DLD1 (cell line): ENCODE measurements around the gene UPK3B.
"Not testable (repeated sequence)": the region's sequence is repeated elsewhere in the genome, so short reads cannot be mapped to it uniquely, and the experiment has no call there.

Source experiments
- in situ Hi-C: cut with HindIII; loops from 2 replicates; pipeline ENCODE4 v1.10.0; 2017; ENCODE audit warnings: low sequenced_read_pairs

Gene UPK3B

DNA sequence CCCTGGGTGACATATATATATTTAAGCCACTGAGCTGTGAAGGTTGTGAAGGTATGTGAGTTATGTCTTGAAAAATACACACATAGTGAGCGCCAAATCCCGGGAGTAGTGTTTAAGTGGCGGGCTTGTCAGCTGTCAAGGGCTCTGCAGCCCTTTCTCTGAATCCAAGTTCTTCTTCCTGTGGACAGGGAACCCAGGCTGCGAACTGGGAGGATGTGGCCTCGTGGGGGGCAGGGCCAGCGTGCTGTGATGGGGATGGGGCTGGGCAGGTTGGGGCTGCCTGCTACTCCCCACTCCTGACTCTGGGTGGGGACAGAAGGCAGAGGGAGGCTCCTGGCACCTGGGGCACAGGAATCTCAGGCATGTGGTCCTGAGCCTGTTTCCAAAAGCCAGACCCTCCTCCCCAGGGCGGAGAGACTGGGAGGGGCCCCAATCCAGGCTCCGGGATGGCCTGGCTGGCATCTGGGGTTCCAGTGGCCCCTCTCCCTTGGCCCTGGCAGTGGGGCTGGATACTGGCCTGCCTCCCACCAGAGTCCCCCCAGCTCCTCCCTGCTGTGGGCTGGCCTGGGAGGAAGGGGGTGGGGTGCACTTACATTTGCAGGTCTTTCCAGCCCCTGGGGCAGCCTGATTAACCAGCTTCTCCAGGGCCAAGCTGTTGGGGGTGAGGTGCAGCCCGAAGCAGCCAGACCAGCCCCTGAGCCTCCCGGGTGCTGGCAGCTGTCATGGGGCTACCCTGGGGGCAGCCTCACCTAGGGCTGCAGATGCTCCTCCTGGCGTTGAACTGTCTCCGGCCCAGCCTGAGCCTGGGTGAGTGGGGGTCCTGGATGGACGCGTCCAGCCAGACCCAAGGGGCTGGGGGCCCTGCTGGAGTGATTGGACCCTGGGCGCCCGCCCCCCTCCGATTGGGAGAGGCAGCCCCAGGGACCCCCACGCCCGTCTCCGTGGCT, at the start of gene UPK3B:
Gene UPK3B, plus strand, starts transcription at position 622 of the 947 bp plus-strand sequence. Its CDS starts 101 bp downstream, at position 723.
- in situ Hi-C loops = no loop called here

DNA sequence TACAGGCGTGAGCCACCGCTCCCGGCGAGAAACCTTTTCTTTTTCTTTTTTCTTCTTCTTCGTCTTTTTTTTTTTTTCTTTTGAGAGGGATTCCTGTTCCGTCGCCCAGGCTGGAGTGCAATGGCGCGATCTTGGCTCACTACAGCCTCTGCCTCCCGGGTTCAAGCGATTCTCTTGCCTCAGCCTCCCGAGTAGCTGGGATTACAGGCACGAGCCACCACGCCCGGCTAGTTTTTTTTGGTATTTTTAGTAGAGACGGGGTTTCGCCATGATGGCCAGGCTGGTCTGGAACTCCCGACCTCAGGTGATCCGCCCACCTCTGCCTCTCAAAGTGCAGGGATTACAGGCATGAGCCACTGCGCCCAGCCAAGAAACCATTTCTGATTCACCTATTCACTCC, 49.6 kb upstream of the UPK3B start:
- in situ Hi-C loops = not testable (repeated sequence)

DNA sequence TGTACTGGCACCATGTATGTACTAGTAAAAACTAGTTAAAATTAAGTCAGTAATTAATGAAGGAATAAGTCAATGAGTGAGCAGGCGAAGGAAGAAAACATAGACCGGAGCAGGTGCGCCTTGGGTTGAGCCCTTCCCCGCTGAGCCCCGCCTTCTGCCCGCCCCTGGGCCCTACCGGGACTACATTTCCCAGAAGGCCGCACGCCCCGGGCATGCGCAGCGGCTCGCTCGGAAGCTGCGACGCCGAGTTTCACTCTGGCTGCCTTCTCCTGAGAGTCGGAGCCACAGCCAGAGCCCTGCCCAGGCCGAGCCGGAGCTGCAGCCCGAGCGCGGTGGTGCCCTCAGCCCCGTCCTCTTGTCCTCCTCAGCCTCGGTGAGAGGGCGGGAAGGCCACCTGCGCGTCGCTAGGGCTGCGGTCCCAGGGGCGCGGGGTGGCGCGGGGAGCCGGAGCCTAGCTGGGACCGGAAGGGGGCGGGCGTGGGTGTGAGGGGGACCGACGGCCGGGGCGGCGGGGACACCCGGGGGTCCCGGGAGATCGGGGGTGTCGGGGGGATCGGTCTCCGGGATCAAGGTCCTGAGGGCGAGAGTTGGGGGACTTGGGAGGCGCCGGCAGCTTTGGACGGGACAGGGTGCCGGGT, 48.8 kb upstream of the UPK3B start, which contains the start of gene DTX2:
Gene DTX2, plus strand, starts transcription at position 246 of the 638 bp plus-strand sequence. CDS start 18,801 bp downstream, outside the sequence.
- in situ Hi-C loops = not testable (repeated sequence)

DNA sequence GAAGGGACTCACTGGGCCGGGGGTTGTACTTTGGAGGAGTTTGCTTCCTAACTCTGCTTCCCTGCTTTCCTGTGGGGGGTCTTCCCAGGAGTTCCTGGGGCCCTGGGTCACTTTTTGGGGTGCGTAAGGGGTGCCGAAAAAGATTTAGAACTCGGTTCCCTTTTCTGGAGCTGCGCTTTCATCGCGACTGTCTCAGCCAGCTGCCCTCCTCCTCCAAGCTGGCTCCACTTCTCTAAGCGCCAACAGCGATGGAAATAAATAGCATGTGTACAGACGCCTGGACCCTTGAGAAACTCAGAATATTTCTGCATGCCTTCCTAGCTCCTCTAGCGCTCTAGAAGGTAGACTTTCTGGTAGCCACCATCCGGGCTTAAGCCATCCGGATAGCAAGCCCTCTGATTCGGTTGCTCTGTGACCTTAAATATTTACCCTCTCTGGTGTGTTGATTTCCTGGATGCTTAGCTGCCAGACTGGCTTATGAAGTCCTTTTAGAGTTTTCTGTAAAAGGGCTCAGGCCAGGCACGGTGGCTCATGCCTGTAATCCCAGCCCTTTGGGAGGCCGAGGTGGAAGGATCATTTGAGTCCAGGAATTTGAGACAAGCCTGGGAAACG, 48.0 kb upstream of the UPK3B start:
- in situ Hi-C loops = not testable (repeated sequence)

DNA sequence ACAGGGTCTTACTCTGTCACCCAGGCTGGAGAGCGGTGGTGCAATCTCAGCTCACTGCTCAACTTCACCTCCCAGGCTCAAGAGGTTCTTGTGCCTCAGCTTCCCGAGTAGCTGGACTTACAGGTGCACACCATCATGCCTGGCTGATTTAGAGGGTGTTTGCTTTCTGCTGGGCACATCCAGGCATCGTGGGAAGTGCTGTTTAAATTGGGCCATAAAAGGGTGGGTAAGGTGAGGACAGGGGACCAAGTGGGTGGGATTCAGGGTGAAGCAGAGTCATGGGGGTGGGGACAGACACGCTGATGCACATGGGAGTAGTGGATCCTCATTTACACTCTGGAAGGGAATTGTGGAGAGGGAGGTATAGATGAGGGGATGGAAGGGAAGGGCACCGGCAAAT, 45.4 kb upstream of the UPK3B start:
- in situ Hi-C loops = not testable (repeated sequence)

DNA sequence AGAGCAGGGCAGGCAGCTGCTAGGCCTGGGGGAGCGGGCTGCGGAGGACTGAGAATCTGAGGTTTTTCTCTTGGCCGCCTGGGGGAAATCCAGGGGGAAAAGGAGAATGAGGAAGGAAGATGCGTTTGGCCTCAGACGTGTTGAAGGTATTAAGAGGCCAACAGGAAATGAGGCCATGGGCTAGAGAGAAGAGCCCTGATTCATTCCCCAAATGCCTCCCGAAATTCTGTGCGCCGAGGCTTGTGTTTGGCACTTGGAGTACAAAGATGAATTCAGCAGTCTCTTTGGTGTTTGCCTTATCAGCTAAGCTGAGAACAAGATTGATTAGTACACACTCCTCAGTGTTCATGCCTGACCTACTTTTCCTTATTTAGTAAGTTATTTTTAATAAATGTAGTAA, 44.4 kb upstream of the UPK3B start:
- in situ Hi-C loops = not testable (repeated sequence)

DNA sequence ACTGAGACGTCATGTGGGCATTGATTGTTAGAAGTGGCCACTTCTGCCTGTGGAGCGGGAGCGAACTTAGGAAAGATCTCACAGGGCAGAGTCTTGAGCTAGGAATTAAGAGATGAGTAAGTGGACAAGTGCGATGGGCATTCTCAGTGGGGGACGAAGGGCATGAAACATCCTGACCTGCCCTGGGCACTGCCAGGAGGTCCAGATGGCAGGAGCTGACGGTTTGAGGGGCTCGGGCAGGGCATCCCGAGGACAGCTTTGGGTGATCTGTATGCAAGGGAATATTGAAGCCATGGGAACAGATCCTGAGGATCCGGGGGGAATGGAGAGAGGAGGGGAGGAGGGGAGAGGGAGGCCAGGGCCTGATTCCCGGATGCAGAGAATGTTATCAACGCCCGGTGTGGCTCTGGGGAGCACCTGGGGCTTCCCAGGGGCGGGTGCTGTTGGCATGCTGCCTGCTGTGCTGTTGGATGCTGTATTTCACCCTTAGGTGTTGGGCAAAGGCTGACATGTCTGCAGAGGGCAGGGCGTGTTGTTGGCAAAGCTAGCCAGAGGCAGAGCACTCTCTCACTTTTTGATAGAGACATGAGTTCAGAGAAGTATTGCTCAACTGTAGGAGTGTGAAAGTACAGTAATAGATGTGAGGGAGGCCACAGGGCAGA, 42.5 kb upstream of the UPK3B start:
- in situ Hi-C loops = not testable (repeated sequence)

DNA sequence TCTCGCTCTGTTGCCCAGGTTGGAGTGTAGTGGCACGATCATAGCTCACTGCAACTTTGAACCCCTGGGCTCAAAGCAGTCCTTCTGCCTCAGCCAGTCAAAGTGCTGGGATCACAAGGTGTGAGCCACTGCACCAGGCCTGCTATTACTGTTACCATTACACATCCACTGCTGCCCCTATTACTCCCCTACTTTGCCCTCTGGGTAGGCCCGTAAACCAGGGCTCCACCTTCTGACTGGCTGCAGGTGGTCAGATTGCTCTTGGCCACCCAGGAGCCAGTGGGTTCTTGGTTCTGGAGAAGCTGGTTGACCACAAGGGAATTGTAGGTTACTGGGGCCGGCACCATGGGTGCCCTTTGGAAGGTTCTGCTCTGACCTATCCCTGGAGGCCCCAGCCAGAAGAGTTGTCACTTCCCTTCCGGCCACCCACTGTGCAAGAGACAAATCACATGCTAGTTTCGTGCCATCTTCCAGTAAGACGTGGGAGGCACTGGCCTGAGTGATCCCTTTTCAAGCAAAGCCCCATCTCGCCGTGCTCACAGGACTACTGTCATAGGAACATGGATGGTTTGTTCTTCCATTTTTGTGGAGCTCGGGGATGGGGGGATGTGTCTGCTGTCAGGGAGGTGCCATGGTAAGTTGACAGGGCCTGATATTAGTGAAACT, 38.7 kb upstream of the UPK3B start:
- in situ Hi-C loops = not testable (repeated sequence)

DNA sequence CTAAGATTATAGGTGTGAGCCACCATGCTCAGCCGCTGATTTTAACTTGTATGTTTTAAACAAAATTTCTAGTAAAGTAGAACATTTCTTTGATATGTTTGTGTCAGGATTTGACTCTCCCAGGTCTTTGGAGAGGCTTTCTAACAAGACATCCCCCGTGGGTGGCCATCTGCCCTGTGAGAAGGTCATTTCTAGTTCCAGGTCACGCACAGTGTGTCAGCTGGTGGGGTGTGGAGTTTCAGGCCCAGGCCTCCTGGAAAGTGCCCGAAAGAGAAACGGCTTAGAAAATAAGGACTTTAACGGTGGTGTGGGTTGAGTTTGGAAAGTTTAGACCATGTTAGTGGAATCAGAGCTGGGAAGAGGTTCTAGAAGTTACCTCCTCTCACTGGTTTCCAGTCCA, 37.3 kb upstream of the UPK3B start:
- in situ Hi-C loops = not testable (repeated sequence)

DNA sequence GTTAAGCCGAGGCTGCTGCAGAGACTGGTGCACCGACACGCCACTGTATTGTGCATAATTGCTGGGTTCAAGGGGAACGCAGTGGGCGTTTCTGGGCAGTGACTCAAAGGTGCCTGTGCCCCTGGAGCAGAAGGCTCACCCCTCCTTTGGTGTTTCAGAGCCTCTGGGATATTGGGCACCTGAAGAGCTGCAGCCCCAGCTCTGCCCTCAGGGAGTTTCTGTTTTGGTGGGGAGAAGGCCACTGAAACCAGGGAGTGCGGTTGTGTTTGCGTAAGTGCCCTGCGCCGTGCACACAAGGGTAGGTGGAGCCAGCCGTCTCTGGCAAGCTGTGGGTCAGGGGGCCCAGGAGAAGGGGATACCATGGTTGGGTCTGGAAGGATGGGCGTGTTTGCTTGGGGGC, 34.1 kb upstream of the UPK3B start:
- in situ Hi-C loops = not testable (repeated sequence)

DNA sequence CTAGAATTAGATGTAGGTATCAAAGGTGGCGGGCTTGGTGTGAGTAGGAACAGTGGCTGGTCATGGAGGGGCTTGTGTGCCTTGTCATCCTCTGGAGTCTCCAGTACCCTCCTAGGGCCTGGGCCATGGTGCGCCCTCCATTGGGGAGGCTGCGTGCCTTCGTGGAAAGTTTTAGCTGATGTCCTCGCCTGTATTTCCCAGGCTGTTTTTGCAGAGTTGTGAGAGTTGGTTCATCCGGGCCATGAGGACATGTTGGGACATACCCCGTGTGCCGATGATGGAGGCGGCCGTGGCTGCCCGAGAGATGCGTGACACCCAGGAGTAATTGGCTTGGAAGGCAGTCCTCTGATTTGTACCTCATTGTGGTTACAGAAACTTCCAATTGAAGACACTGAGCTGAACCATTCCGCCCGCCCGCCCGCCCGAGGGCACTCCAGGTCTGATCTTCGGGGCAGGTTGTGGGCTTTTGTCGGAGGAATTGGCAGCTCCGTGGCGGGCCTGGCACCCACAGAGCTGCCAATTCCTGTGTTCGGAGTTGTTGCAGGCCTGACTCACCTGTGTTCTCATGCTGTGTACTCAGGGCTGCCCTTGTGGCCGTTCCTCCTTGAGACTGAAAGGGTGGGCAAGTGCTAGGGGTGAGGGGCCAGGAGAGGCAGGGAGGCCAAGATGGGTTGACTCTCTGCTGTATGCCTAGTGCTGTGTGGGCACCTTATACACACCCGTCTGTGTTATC, 33.4 kb upstream of the UPK3B start:
- in situ Hi-C loops = not testable (repeated sequence)

DNA sequence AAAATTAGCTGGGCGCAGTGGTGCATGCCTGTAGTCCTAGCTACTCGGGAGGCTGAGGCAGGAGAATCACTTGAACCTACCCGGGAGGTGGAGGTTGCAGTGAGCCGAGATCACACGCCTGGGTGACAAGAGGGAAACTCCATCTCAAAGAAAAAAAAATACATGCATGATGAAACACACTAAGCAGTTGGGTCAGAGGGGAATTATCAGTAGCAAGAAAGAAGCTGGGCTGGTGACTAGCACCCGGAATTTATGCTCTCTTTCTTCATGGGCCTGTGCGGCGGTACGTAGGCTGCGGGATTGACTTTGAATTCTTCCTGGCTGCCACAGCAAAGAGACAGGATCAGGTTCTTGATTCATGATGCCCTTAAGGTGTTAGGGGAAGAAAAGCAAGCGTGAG, 30.7 kb upstream of the UPK3B start:
- in situ Hi-C loops = not testable (repeated sequence)

DNA sequence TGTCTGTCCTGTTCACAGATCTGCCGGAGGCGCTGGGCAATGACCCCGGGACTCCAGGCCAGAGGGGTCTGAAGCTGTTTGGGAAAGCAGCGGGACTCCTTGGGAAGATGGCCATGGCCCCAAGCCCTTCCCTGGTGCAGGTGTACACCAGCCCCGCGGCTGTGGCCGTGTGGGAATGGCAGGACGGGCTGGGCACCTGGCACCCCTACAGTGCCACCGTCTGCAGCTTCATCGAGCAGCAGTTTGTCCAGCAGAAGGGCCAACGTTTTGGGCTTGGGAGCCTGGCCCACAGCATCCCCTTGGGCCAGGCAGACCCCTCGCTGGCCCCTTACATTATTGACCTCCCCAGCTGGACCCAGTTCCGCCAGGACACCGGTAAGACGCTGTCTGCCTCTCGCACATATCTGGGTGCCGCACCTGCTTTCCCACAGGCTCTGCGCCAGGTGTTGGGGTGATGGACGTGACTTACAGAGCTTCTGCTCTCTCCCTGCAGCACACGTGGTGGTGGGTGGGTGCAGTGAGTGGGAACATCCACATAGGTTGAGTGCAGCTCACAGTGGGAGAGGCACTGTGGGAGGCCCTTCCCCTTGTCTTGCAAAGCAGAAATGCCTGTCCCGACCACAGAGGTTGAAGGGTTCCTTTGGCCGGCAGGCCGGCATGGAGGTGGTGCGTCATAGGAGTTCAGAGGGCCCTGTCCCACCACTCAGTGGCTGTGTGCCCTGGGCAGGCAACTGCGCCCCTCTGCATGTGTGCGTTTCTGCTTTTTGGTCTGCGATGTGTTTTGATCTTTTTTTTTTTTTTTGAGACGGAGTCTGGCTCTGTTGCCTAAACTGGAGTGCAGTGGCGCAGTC, 29.7 kb upstream of the UPK3B start:
- in situ Hi-C loops = not testable (repeated sequence)

DNA sequence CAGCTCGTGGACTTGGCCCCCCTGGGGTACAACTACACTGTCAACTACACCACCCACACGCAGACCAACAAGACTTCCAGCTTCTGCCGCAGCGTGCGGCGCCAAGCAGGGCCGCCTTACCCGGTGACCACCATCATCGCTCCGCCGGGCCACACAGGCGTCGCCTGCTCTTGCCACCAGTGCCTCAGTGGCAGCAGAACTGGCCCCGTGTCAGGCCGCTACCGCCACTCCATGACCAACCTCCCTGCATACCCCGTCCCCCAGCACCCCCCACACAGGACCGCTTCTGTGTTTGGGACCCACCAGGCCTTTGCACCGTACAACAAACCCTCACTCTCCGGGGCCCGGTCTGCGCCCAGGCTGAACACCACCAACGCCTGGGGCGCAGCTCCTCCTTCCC, 27.7 kb upstream of the UPK3B start:
- in situ Hi-C loops = not testable (repeated sequence)

DNA sequence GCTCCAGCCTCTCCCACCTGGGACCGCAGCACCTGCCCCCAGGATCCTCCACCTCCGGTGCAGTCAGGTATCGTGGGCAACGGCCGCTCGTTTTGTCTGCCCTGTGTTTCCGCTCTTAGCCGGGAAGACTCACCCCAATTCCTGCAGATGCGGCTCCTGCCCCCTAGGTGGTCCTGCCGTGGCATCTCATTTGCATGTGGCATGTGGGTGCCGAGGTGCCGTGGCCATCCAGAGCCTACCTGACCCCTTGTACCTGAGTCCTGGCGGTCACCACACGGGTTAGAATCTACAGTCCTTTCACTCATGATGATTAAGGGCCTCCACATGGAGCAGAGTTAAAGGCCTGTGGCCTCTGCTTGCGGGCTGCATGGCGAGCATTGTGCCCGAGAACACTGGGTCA, 27.3 kb upstream of the UPK3B start:
- in situ Hi-C loops = not testable (repeated sequence)

DNA sequence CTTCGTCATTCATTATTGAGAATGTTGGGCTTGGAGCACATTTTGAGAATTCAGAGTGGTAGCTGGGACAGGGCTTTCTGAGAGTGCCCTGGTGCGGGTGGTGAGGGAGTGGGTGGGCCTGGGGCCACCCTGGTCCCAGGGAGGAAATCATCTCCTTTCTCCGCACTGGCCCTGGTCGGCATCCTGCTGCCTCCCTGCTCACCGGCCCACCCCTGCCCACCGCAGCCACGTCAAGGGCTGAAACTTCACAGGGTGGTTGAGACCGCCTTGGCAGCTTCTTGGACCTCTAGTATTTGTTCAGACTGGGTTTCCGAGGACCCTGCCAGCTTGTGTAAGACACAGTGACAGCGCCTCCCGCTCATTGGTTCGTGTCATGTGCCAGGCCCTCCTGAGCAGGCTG, 25.9 kb upstream of the UPK3B start:
- in situ Hi-C loops = not testable (repeated sequence)

DNA sequence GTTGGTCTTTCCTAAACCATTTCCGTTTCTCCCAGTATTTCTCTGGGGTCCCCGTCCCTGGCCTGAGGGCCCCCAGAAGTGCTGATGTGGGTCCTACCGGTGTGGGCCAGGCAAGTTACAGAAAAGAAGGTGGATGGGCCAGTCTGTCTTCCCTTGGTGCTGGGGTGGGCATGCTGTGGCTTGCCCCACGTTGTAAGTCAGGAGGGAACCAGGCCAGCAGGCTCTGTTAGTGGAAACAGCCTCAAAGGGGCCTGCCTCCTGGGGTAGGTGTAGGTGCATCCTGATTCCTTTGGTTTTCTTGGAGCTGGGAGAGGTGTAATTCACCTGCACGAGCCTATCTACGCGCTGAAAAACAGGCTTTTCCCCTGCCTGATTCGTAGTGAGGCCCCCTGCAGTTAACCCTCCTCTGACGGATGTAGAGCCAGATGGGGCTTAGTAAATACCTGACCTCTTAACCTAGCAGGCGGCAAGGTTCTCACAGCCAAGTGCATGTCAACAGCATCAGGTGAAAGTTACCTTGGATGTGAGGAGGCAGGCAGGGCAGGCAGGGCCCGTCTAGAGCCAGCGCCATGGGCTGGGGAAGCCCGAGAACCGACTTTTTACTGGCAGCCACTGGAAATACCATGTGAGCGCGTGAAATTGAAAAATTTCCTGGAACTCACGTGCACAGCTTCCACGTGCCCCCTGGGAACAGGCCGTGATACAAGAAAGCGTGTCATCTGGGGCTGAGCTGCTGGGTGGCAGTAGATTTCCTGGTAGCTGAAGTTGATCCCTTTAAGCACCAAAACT, 24.3 kb upstream of the UPK3B start:
- in situ Hi-C loops = not testable (repeated sequence)

DNA sequence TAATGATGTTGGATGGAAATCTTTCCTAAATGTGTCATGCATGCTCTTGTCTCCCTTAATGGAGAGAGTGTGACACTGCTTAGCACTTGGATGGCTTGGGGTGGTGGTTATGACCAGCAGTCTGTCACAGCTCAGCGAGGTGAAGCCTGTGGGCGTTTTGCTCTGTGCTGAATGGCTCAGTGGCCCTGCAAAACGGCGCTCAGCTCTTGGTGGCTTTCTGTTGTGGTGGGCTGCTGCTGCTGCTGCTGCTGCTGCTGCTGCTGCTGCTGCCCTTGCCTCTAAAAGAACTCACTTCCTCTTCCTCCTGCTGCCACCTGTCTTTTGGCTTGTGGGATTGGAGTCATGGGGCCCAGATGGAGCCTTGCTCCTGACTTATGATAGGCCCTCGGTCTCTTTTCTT, 23.7 kb upstream of the UPK3B start:
- in situ Hi-C loops = not testable (repeated sequence)
